OCI-LY1 (cell line): ENCODE results near the gene GPRIN1.

Experiments used
- H2AFZ ChIP-seq: fragments of 200-600 bp; sonication (generic), shearing (Covaris generic); 2 replicates; pipeline ENCODE4 v1.6.0; 2014; ENCODE audit warnings: antibody characterized with exemption, mild to moderate bottlenecking, low read length
- H3F3A ChIP-seq: fragments of 200-600 bp; sonication (generic), shearing (Covaris generic); 2 replicates; pipeline ENCODE4 v1.6.0; 2014; ENCODE audit warnings: mild to moderate bottlenecking, antibody characterized with exemption, low read length, moderate library complexity; ENCODE audit not compliant: insufficient read depth
- H3K27ac ChIP-seq: fragments of 200-600 bp; sonication (generic); 2 replicates; pipeline ENCODE4 v1.5.1; 2014; ENCODE audit warnings: low read length, mixed run types, mild to moderate bottlenecking, low read depth; ENCODE audit not compliant: poor library complexity, severe bottlenecking
- H3K27me3 ChIP-seq: fragments of 200-600 bp; sonication (generic); 2 replicates; pipeline ENCODE4 v1.6.0; 2014; ENCODE audit warnings: antibody characterized with exemption, mild to moderate bottlenecking, low read length, moderate library complexity; ENCODE audit not compliant: insufficient read depth
- H3K36me3 ChIP-seq: fragments of 200-600 bp; sonication (generic); 2 replicates; pipeline ENCODE4 v1.6.1; 2014; ENCODE audit warnings: mild to moderate bottlenecking, antibody characterized with exemption, low read length, moderate library complexity, mixed read lengths; ENCODE audit not compliant: insufficient read depth
- H3K4me1 ChIP-seq: fragments of 200-600 bp; sonication (generic); 2 replicates; pipeline ENCODE4 v1.5.1; 2014; ENCODE audit warnings: mild to moderate bottlenecking, low read length, moderate library complexity; ENCODE audit not compliant: insufficient read depth, severe bottlenecking
- H3K4me2 ChIP-seq: fragments of 200-600 bp; sonication (generic), shearing (Covaris generic); 2 replicates; pipeline ENCODE4 v1.6.1; 2014; ENCODE audit warnings: low read length
- H3K4me3 ChIP-seq: fragments of 200-600 bp; sonication (generic); 2 replicates; pipeline ENCODE4 v1.5.1; 2014; ENCODE audit warnings: low read length, low read depth, mild to moderate bottlenecking, mixed read lengths; ENCODE audit not compliant: poor library complexity, severe bottlenecking
- H3K79me2 ChIP-seq: fragments of 200-600 bp; shearing (Covaris generic); 2 replicates; pipeline ENCODE4 v1.6.1; 2016; ENCODE audit warnings: mixed run types, low read length, mixed read lengths; ENCODE audit not compliant: insufficient read depth
- H3K9ac ChIP-seq: fragments of 200-600 bp; sonication (generic), shearing (Covaris generic); 2 replicates; pipeline ENCODE4 v1.6.1; 2014; ENCODE audit warnings: mild to moderate bottlenecking, low read length, mixed read lengths
- H3K9me2 ChIP-seq: fragments of 200-600 bp; sonication (generic), shearing (Covaris generic); 2 replicates; pipeline ENCODE4 v1.6.1; 2014; ENCODE audit warnings: low read depth, mild to moderate bottlenecking, low read length, mixed read lengths
- H3K9me3 ChIP-seq: fragments of 200-600 bp; shearing (Covaris generic); 2 replicates; pipeline ENCODE4 v1.6.1; 2014; ENCODE audit warnings: low read length, mixed read lengths
- H4K20me1 ChIP-seq: fragments of 200-600 bp; sonication (generic), shearing (Covaris generic); 2 replicates; pipeline ENCODE4 v1.6.0; 2016; ENCODE audit warnings: mild to moderate bottlenecking, low read length; ENCODE audit not compliant: insufficient read depth
- EZH2 ChIP-seq: fragments of 200-600 bp; sonication (generic), shearing (Covaris generic); IDR thresholded peaks from 2 replicates; pipeline ENCODE4 v1.8.0; 2017; ENCODE audit warnings: borderline replicate concordance, mixed run types, mild to moderate bottlenecking, antibody characterized with exemption, low read length, moderate library complexity, mixed read lengths
- TF ChIP-seq, protein P1 (sequence below): fragments of 200-600 bp; sonication (generic), shearing (Covaris generic); IDR thresholded peaks from 2 replicates; pipeline ENCODE4 v1.5.1; 2017; ENCODE audit warnings: mild to moderate bottlenecking, antibody characterized with exemption, low read length, moderate library complexity, mixed read lengths

Gene GPRIN1

GRCh38 chr5:176639208-176639607, 29.3 kb upstream of the GPRIN1 start:
- Histone ChIP-seq H2AFZ (no peak overlapping the region), H3K4me2 (no peak overlapping the region), H3K9ac (no peak overlapping the region), H3K4me1 (peaks cover under 1% of the 10 kb centered on the region), H3K9me3 (no peaks in the 10 kb centered on the region), H3K27me3 (peaks cover 8% of the 10 kb centered on the region), H3K36me3 (no peaks in the 10 kb centered on the region), H3K9me2 (no peaks in the 10 kb centered on the region), H3F3A (no peaks in the 10 kb centered on the region), H3K27ac (no peak overlapping the region), H4K20me1 (no peaks in the 10 kb centered on the region), H3K4me3 (no peak overlapping the region), H3K79me2 (no peaks in the 10 kb centered on the region)
- TF ChIP-seq, protein P1, sequence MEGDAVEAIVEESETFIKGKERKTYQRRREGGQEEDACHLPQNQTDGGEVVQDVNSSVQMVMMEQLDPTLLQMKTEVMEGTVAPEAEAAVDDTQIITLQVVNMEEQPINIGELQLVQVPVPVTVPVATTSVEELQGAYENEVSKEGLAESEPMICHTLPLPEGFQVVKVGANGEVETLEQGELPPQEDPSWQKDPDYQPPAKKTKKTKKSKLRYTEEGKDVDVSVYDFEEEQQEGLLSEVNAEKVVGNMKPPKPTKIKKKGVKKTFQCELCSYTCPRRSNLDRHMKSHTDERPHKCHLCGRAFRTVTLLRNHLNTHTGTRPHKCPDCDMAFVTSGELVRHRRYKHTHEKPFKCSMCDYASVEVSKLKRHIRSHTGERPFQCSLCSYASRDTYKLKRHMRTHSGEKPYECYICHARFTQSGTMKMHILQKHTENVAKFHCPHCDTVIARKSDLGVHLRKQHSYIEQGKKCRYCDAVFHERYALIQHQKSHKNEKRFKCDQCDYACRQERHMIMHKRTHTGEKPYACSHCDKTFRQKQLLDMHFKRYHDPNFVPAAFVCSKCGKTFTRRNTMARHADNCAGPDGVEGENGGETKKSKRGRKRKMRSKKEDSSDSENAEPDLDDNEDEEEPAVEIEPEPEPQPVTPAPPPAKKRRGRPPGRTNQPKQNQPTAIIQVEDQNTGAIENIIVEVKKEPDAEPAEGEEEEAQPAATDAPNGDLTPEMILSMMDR: no peak
- TF ChIP-seq EZH2: no peak

DNA sequence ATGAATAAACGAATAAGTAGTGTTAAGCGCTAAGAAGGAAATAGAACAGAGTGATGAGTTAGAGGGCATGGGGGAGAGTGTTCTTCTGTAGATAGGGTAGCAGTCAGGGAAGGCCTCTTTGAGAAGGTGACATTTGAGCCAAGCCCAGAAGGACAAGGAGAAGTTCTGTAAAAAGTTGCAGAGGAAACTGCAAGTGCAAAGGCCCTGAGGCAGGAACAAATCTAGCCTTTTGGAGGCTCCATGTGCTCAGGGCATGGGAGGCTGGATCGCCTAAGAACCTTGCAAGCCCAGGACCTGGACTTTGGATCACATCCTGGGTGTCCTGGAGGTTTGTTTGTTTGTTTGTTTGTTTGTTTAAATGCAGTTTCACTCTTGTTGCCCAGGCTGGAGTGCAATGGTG, 28.5 kb upstream of the GPRIN1 start:
- Histone ChIP-seq H3K79me2 (no peaks in the 10 kb centered on the region), H3K9me2 (no peaks in the 10 kb centered on the region), H3K9ac (no peak overlapping the region), H4K20me1 (no peaks in the 10 kb centered on the region), H3F3A (no peaks in the 10 kb centered on the region), H3K27ac (no peak overlapping the region), H3K4me1 (peaks cover 8% of the 10 kb centered on the region), H3K27me3 (peaks cover 8% of the 10 kb centered on the region), H3K4me2 (no peak overlapping the region), H3K36me3 (no peaks in the 10 kb centered on the region), H3K4me3 (no peak overlapping the region), H3K9me3 (no peaks in the 10 kb centered on the region), H2AFZ (no peak overlapping the region)
- TF ChIP-seq, protein P1: no peak
- no peak for TF ChIP-seq EZH2

GRCh38 chr5:176637556-176637955, 27.6 kb upstream of the GPRIN1 start:
- Histone ChIP-seq H4K20me1 (no peaks in the 10 kb centered on the region), H2AFZ (no peak overlapping the region), H3K27me3 (peaks cover 8% of the 10 kb centered on the region), H3F3A (no peaks in the 10 kb centered on the region), H3K79me2 (no peaks in the 10 kb centered on the region), H3K4me3 (no peak overlapping the region), H3K9ac (no peak overlapping the region), H3K36me3 (no peaks in the 10 kb centered on the region), H3K9me2 (no peaks in the 10 kb centered on the region), H3K4me2 (no peak overlapping the region), H3K27ac (no peak overlapping the region), H3K4me1 (peaks cover 10% of the 10 kb centered on the region), H3K9me3 (no peaks in the 10 kb centered on the region)
- no peak for TF ChIP-seq EZH2
- TF ChIP-seq, protein P1: no peak
